Bronchial smooth muscle cell (primary cell): Measurements from ENCODE around the gene ARL5C. TPM values are rescaled to one million over a fixed set of nuclear protein-coding genes. Genes with fewer than 3 reads are reported as not detected.

Experiments
- total RNA-seq: library from RNA; depleted of rRNA; stranded (reverse); fragments of >200 nt; gene quantifications from 2 replicates; pipeline ENCODE4 v1.2.1, GENCODE V29; 2014

The ARL5C gene
- under 0.01 TPM in 1 of 2 replicates, not detected in the other for total RNA-seq

DNA sequence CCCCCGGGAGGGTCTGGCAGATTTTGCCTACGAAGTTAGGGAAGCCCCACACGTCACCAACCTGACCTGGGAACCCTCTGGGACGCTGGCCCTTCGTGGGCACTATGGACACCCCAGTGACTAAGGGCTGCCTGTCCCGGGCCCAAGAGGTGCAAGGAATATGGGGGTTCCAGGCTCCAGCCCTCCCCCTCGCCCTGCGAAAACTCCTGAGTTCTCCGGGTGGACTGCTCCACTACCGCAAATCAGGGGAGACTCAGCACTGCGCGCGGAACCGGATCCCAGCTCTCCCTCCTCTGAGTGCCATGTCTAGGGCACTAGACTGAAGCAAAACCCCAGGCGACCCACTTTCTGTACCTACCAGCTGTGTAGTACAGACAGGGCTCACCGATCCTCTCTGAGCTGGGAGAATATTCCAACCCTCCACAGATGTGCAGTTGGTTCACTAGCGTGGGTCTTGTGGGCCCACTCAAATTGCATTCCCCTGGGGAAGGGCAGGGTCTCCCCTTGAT lies at the start of gene ARL5C:
Gene ARL5C (minus strand): TSS at position 321 of the 509 bp plus-strand sequence. CDS start 401 bp downstream, outside the sequence.

DNA sequence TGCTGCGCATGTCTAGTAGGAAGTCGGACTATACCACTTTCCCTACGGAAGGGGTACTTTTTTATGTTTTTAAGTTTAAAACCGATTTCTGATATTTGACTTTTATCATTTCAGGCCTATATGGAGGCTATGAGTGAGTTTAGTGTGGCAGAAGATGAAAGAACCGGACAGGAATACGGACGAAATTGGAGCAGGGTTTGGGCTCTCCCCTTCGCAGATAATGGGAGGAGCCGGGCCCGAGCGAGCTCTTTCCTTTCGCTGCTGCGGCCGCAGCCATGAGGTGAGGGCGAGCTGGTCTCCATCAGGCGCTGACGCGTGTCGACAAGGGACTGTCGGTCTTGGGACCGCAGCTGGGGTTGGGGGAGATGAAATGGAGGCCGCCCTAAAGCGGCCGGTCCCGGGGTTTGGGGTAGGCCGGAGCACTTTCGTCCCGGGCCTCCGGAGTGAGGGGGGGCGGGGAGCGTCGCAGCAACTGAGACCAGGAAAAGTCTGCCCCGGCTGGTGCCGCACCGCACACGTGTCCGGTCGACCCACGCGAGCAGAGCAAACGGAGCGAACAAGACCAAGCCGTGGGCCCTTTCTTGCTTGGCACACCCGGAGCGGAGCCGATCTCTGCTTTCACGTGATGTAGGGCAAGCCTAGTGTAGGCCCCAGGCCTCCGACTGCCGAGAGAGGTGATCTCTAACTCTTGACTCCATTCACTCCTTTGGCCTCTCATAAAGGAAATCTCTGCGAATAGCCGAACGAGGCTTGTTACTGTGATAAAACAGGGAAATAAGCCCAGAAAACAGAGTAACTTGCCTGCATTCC lies 34.3 kb upstream of the ARL5C start, which contains the start of gene RPL19:
Gene RPL19 (plus strand): TSS at position 214 of the 810 bp plus-strand sequence. CDS start 62 bp downstream, at position 276.

DNA sequence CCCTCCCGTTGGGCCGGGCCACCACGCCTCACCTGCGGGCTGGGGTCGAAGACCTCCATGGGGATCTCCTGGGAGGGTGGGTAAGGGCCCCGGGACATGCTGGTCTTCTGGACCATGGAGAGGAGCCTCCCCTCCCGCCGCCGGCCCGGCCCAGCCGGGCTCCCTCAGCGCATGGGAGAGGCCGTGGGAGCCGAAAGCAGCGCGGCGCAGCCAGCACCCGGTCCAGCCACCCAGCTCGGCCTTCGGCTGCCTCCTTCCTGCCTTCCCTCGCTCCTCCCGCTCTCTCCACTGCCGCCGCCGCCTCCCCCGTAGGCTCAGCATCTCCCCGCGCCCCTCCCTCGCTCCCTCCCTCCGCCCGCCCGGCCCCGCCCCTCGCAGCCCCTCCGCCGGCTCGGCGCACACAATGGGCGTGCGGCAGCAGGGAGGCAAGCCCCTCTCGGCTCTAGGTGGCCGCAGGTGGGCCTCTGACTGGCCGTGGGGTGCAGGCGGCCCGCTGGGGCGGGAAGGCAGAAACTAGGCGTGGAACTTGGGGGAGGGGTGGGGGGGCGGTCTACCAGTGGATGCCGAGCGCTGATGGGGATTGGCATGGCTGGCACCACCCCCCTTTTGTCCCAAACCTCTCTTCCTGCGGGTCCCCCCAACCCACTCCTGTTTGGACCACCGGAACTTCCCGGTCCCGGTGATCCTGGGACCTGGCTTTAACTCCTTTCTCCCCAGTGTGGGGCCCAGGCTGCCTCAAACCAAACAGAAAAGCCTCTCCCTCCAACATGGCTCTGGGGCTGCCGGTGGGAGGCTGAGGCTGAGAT lies 31.6 kb upstream of the ARL5C start, which contains the start of gene CACNB1:
Gene CACNB1 (minus strand): TSS at position 290 of the 806 bp plus-strand sequence. CDS start 174 bp downstream, at position 116.

DNA sequence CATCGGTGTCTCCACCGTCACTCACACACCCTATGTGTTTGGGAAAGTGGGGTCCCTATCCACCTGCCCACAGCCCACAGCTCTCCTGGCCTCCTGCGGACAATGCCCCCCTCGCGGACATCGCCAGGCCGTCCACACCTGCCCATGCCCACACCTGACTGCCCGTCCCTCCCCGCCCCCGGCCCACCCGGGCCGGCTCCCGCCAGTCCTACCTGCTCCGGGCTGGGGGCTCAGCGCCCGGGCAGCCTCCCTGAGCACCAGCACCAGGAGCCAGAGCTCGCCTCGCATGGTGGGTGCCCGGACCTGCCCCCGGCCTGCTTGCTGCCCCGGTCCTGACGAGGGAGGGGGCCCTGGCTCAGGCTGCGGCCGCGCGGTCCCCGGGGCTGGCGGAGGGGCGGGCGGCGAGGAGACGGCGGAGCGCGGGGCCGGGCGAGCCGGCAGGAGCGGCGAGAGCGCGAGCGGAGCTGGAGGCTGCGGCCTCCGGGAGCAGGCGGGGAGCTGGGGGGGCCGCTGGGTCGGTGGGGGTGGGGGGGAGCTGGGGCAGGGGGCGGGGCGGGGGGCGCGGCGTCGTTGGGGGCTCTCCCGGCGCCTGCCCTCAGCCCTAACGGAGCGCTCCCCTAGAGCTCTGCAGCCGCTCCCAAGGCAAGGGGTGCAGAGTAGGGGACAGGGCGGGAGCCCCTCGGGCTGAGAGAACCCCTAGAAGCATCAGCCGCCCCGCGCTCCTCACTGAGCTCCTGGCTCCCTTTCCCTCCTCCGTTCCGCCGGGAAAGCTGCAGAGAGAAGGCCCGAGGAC lies 14.6 kb downstream of the ARL5C start, which contains the start of gene PLXDC1:
Gene PLXDC1 (minus strand): TSS at position 488 of the 793 bp plus-strand sequence. CDS start 200 bp downstream, at position 288.

Other genes with a start within 250 kb of the ARL5C start
- not detected in 2 replicates for gene FBXO47, start 198.8 kb downstream of the ARL5C start, total RNA-seq
- 2.4 and 3.8 TPM in 2 replicates for gene PLXDC1, start 14.5 kb downstream of the ARL5C start, total RNA-seq
- gene CACNB1, start 31.5 kb upstream of the ARL5C start, total RNA-seq = 4.3 and 7.1 TPM in 2 replicates
- gene RPL19, start 34.1 kb upstream of the ARL5C start, total RNA-seq = 1,944 and 2,610 TPM in 2 replicates
- under 0.01 TPM in 1 of 2 replicates, not detected in the other for gene STAC2, start 59.8 kb upstream of the ARL5C start, total RNA-seq
- gene FBXL20, start 235.5 kb upstream of the ARL5C start, total RNA-seq = 9.6 and 11.9 TPM in 2 replicates